Endothelial cell of umbilical vein (primary cell): Measurements from ENCODE around the gene DGAT2. TPM values are rescaled to one million over a fixed set of nuclear protein-coding genes. Genes with fewer than 3 reads are reported as not detected.

ENCODE experiments used
- BruUV-seq: library from RNA; stranded (reverse); fragments of 400-500 nt; replicated peaks from 2 replicates; lab custom pipeline; 2021; lab: Mats Ljungman, UMichigan
- CTCF ChIA-PET: fragments of 300-600, 350-600 bp; sonication (Branson Sonifier 250); formaldehyde crosslinking; loops from one replicate; lab custom pipeline; 2021; ENCODE audit warnings: antibody characterized with exemption, inconsistent platforms; lab: Charles Lee
- POLR2A ChIA-PET: fragments of 300-600, 350-600 bp; sonication (Branson Sonifier 250); formaldehyde crosslinking; loops from one replicate; lab custom pipeline; 2021; ENCODE audit warnings: antibody characterized with exemption, inconsistent platforms; lab: Charles Lee
- DNase-seq: peaks from one replicate; pipeline ENCODE4 v3.0.0-alpha.2; 2011; ENCODE audit warnings: low read depth, low spot score
- FAIRE-seq: peaks from 2 replicates; lab custom pipeline; 2011; peaks lifted over from hg19 to GRCh38; lab: Jason Lieb, UNC
- H2AFZ ChIP-seq: 2 replicates; pipeline ENCODE4 v1.6.0; 2012; ENCODE audit warnings: low read depth, low read length, control low read depth, inconsistent platforms
- H3K27ac ChIP-seq: 2 replicates; pipeline ENCODE4 v1.5.1; 2011; ENCODE audit warnings: low read depth, mild to moderate bottlenecking, control low read depth, low read length, moderate library complexity; ENCODE audit not compliant: insufficient read depth
- H3K27me3 ChIP-seq, 2 experiments: 2 replicates each; pipeline versions ENCODE4 v1.6.0 to v1.6.1; 2011; ENCODE audit warnings: low read length in 2 of 2, mixed read lengths in 1 of 2; ENCODE audit not compliant: control insufficient read depth in 2 of 2, insufficient read depth in 2 of 2
- H3K36me3 ChIP-seq, 2 experiments: 2 replicates in 1 of 2; 3 replicates in 1 of 2; pipeline ENCODE4 v1.5.1; 2011; ENCODE audit warnings: low read length in 2 of 2, mild to moderate bottlenecking in 1 of 2, moderate library complexity in 1 of 2; ENCODE audit not compliant: control insufficient read depth in 2 of 2, insufficient read depth in 2 of 2; ENCODE audit errors: extremely low read depth in 1 of 2
- H3K4me1 ChIP-seq: 3 replicates; pipeline ENCODE4 v1.5.1; 2011; ENCODE audit warnings: mild to moderate bottlenecking, low read length; ENCODE audit not compliant: control insufficient read depth, insufficient read depth; ENCODE audit errors: extremely low read depth
- H3K4me2 ChIP-seq: 2 replicates; pipeline ENCODE4 v1.6.1; 2011; ENCODE audit warnings: low read length, control low read depth, mixed read lengths; ENCODE audit not compliant: insufficient read depth
- H3K4me3 ChIP-seq, 3 experiments: fragments of 200-600 bp in 1 of 3; sonication (generic), shearing (Covaris generic) in 1 of 3; replicated peaks in 1 of 3; 2 replicates each; pipeline ENCODE4 v1.5.1; 2011 to 2016; ENCODE audit warnings: control low read depth in 3 of 3, low read length in 3 of 3, mild to moderate bottlenecking in 2 of 3, inconsistent platforms in 1 of 3, low read depth in 1 of 3, moderate library complexity in 1 of 3; ENCODE audit not compliant: insufficient read depth in 1 of 3
- H3K79me2 ChIP-seq: 2 replicates; pipeline ENCODE4 v1.6.0; 2012; ENCODE audit warnings: low read length, inconsistent platforms; ENCODE audit not compliant: control insufficient read depth, insufficient read depth
- H3K9ac ChIP-seq: replicated peaks from 2 replicates; pipeline ENCODE3; 2011; ENCODE audit warnings: low read length, control low read depth; ENCODE audit not compliant: insufficient read depth; ENCODE audit errors: extremely low read depth
- H3K9me1 ChIP-seq: replicated peaks from 3 replicates; pipeline ENCODE4 v1.6.0; 2011; ENCODE audit warnings: mild to moderate bottlenecking, low read length; ENCODE audit not compliant: control insufficient read depth, insufficient read depth; ENCODE audit errors: extremely low read depth
- H3K9me3 ChIP-seq: replicated peaks from 2 replicates; pipeline ENCODE4 v1.5.1; 2012; ENCODE audit warnings: low read length, inconsistent platforms; ENCODE audit not compliant: control insufficient read depth, insufficient read depth
- H4K20me1 ChIP-seq: replicated peaks from 2 replicates; pipeline ENCODE3; 2011; ENCODE audit warnings: mild to moderate bottlenecking, low read length; ENCODE audit not compliant: control insufficient read depth, insufficient read depth; ENCODE audit errors: extremely low read depth
- EZH2 ChIP-seq: IDR thresholded peaks from 2 replicates; pipeline ENCODE4 v1.6.1; 2012; ENCODE audit warnings: borderline replicate concordance, low read depth, mild to moderate bottlenecking, moderate library complexity, low read length, inconsistent platforms; ENCODE audit not compliant: severe bottlenecking
- FOS ChIP-seq: IDR thresholded peaks from 2 replicates; pipeline ENCODE4 v1.6.1; 2011; ENCODE audit warnings: mild to moderate bottlenecking, low read length, moderate library complexity, borderline replicate concordance; ENCODE audit not compliant: insufficient read depth
- GATA2 ChIP-seq: IDR thresholded peaks from 2 replicates; pipeline ENCODE4 v1.7.0; 2011; ENCODE audit warnings: low read depth, mild to moderate bottlenecking, moderate library complexity, mixed read lengths, low read length; ENCODE audit not compliant: insufficient read length, insufficient read depth
- JUN ChIP-seq: IDR thresholded peaks from 2 replicates; pipeline ENCODE4 v1.6.1; 2011; ENCODE audit warnings: borderline replicate concordance, low read depth; ENCODE audit not compliant: insufficient read length, insufficient read depth
- MAX ChIP-seq: IDR thresholded peaks from 2 replicates; pipeline ENCODE4 v1.6.1; 2011; ENCODE audit not compliant: insufficient read depth, insufficient read length
- POLR2A ChIP-seq: IDR thresholded peaks from 2 replicates; pipeline ENCODE4 v1.6.1; 2012; ENCODE audit warnings: low read depth, mild to moderate bottlenecking, control low read depth, low read length
- POLR2AphosphoS5 ChIP-seq: IDR thresholded peaks from 2 replicates; pipeline ENCODE4 v1.6.1; 2012; ENCODE audit warnings: low read depth, mild to moderate bottlenecking, control low read depth, low read length, moderate library complexity; ENCODE audit not compliant: insufficient read depth
- dilution Hi-C: fragments of 300-500 bp; cut with MboI; formaldehyde crosslinking; loops from one replicate; pipeline ENCODE4 v1.15.0; 2019; ENCODE audit warnings: low sequenced_read_pairs; ENCODE audit not compliant: extremely low pct_ligation_motif_present
- intact Hi-C: fragments of 100-400 bp; cut with micrococcal nuclease; formaldehyde crosslinking; loops from one replicate; pipeline ENCODE4 v1.10.0; 2022
- polyA plus RNA-seq, 4 experiments: library from polyadenylated mRNA; depleted of rRNA in 3 of 4; stranded (reverse) in 3 of 4; unstranded in 1 of 4; fragments of >200 nt; gene quantifications; 2 replicates each; pipeline versions ENCODE4 v1.2.1 to v1.2.3, GENCODE V29; 2011 to 2012; ENCODE audit warnings: missing spikeins in 1 of 4
- total RNA-seq: library from RNA; stranded (reverse); gene quantifications from 2 replicates; pipeline ENCODE4 v1.2.3, GENCODE V29; 2021

DGAT2 gene
- total and polyA plus RNA-seq, 2 donors (not counting 3 experiments of a cell fraction or from before 2014, with no cell fraction given), result 0.55 to 0.79 TPM

GRCh38 chr11:75827562-75827961 is 59.0 kb downstream of the DGAT2 start:
- H3K9me3 ChIP-seq, result no peaks in the 10 kb centered on the region
- peak; percentile 73 for DNase-seq
- no peak overlapping the region for H2AFZ ChIP-seq
- no TSS peak for BruUV-seq
- ChIA-PET CTCF (interaction anchor here (1.1 to 5.3 kb wide), 4 partner anchors 9 to 40 kb away, joined by 4 to 28 read pairs (median 17); partner anchors contain the start of gene UVRAG), POLR2A (interaction anchor here (1.0 to 2.5 kb wide), 2 partner anchors 13 to 14 kb away, joined by 3 to 18 read pairs; partner anchors contain the start of gene UVRAG)
- intact Hi-C loops, result loop anchor here (1.0 to 5.0 kb wide), 3 partner anchors 14 to 360 kb away; no protein-coding TSS in a partner anchor
- dilution Hi-C loops, result no loop called here
- H3K27me3 ChIP-seq, result no peaks in the 10 kb centered on the region
- peak overlapping the region in 1 of 3 experiments; percentile 21 for H3K4me3 ChIP-seq
- no peaks in the 10 kb centered on the region for H4K20me1 ChIP-seq
- H3K4me1 ChIP-seq, result peaks cover 56% of the 10 kb centered on the region
- peak overlapping the region; percentile 86 for H3K9ac ChIP-seq
- no peaks in the 10 kb centered on the region for H3K9me1 ChIP-seq
- H3K4me2 ChIP-seq, result peak overlapping the region; percentile 72
- FAIRE-seq, result no peak
- peak overlapping the region; percentile 90 for H3K27ac ChIP-seq
- H3K79me2 ChIP-seq, result peaks cover 81% of the 10 kb centered on the region
- TF ChIP-seq POLR2AphosphoS5 (peak; percentile 35), POLR2A (peak; percentile 49), FOS (peak; percentile 34), JUN (peak; percentile 58), EZH2 (no peak), MAX (no peak), GATA2 (no peak)
- H3K36me3 ChIP-seq, result peaks cover 1 to 2% of the 10 kb centered on the region in 2 experiments
